GM19240 (cell line): ENCODE measurements around the gene ITGA7.

ENCODE experiments used
- DNase-seq: peaks from one replicate; pipeline ENCODE4 v3.0.0; 2011; ENCODE audit warnings: low spot score; ENCODE audit not compliant: insufficient read length

ITGA7 gene

GRCh38 chr12:55720071-55720564 is 12.4 kb upstream of the ITGA7 start, which contains the start of gene RDH5:
TSS of gene RDH5 (plus strand) at chr12:55720393. CDS start at chr12:55721185, 792 bp downstream.
- DNase-seq, result no peak

GRCh38 chr12:55719371-55719770 is 11.7 kb upstream of the ITGA7 start:
- DNase-seq, result no peak

GRCh38 chr12:55718624-55719275 is 11.0 kb upstream of the ITGA7 start:
- DNase-seq, result no peak

GRCh38 chr12:55718015-55718414 is 10.3 kb upstream of the ITGA7 start:
- no peak for DNase-seq

- DNase-seq, result no peak
These were observed 9.6 kb upstream of the ITGA7 start for GRCh38 chr12:55717011-55718007.

- no peak for DNase-seq
These were observed 8.9 kb upstream of the ITGA7 start for GRCh38 chr12:55716582-55716957.

GRCh38 chr12:55715833-55716581 is 8.3 kb upstream of the ITGA7 start, which contains the start of gene BLOC1S1:
TSS of gene BLOC1S1 (plus strand) at chr12:55716046. CDS start at chr12:55716052, 6 bp downstream.
- DNase-seq, result peak; percentile 97

GRCh38 chr12:55715169-55715764 is 7.6 kb upstream of the ITGA7 start:
- no peak for DNase-seq

GRCh38 chr12:55713721-55714120 is 6.0 kb upstream of the ITGA7 start:
- DNase-seq, result no peak

GRCh38 chr12:55712700-55713415 is 5.2 kb upstream of the ITGA7 start:
- DNase-seq, result no peak

GRCh38 chr12:55711786-55712553 is 4.3 kb upstream of the ITGA7 start:
- DNase-seq, result no peak

GRCh38 chr12:55708695-55709233 is 1.1 kb upstream of the ITGA7 start:
- no peak for DNase-seq

- DNase-seq, result no peak
These were observed 459 bp downstream of the ITGA7 start for GRCh38 chr12:55707219-55707671.

GRCh38 chr12:55706568-55707218 is 1.0 kb downstream of the ITGA7 start:
- no peak for DNase-seq

- no peak for DNase-seq
These were observed 1.8 kb downstream of the ITGA7 start for GRCh38 chr12:55705782-55706402.

- DNase-seq, result no peak
These were observed 2.6 kb downstream of the ITGA7 start for GRCh38 chr12:55704824-55705718.
